ENCODE data around the gene SYP.
A peak's percentile ranks its signal among the peaks of the same experiment; 100 is the strongest.
"Not testable (repeated sequence)": the region's sequence is repeated elsewhere in the genome, so short reads cannot be mapped to it uniquely, and the experiment has no call there.

The SYP gene

DNA sequence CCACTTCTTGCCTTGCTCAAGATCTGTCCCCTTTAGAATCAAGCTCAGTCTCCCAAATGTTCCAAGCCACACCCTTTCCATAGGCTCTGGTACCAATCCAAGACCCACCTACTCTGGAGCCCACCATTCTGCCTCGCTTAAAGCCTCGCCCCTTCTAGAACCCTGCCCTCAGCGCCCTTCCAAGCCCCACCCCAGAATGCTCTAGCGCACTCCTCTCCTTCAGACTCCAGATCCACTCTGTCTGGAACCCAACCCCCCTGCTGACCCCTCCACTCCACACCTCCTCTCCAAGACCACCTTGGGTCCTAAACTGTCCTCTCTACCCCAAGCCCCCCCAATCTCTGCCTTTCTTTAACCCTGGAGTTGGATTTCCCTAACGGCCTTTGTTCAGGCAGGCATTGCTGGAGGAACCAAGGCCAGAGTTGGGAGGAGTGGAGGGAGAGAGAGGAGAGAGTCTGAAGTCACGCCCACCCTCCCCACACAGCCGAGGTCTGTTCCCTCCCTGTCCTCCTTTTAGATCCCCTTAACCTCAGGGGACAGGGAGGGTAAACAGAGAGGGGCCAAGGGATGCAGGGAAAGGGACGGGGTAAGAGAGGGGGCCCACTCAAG lies 11.4 kb downstream of the SYP start:
- DNase-seq: no peak

GRCh38 chrX:49187526-49187925 lies 12.5 kb downstream of the SYP start:
- no peak for DNase-seq

GRCh38 chrX:49187028-49187394 lies 13.0 kb downstream of the SYP start:
- DNase-seq: no peak

GRCh38 chrX:49186125-49187027 lies 13.6 kb downstream of the SYP start, which contains the start of gene PRICKLE3:
Gene PRICKLE3 (minus strand): TSS chrX:49186373. CDS start chrX:49186297, 76 bp downstream.
- peak; percentile 88 for DNase-seq

- no peak for DNase-seq
Measured at GRCh38 chrX:49184294-49185281, 15.4 kb downstream of the SYP start.

- DNase-seq: no peak
Measured at GRCh38 chrX:49183701-49184281, 16.2 kb downstream of the SYP start.

- no peak for DNase-seq
Measured at GRCh38 chrX:49179358-49179757, 20.6 kb downstream of the SYP start.

- DNase-seq: no peak
Measured at GRCh38 chrX:49178537-49178936, 21.5 kb downstream of the SYP start.

DNA sequence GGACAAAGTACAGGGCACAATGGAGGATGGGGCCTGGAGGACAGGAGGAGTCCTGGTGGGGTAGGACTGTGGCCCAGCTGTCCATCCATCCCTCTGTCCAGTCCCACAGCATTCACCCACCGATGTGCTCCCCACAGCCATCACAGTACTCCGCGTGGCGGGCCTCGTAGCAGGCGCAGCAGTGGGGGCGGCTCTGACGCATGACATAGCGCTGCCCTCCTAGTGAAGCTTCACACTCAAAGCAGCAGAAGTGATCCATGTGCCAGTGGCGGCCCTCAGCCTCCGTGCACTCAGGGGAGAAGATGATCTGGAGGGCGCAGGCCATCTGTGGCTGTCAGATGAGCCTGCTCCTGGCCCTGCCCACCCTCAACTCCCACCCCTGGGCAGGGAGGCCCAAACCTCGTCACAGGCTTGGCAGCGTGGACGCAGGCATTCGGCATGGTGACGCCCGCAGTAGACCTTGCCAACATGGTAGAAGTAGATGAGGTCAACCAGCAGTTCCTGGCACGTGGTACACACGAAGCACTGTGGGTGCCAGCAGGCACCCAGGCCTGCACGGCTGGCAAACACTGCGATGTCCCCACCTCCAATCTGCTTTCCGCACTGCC lies 22.0 kb downstream of the SYP start:
- no peak for DNase-seq

DNA sequence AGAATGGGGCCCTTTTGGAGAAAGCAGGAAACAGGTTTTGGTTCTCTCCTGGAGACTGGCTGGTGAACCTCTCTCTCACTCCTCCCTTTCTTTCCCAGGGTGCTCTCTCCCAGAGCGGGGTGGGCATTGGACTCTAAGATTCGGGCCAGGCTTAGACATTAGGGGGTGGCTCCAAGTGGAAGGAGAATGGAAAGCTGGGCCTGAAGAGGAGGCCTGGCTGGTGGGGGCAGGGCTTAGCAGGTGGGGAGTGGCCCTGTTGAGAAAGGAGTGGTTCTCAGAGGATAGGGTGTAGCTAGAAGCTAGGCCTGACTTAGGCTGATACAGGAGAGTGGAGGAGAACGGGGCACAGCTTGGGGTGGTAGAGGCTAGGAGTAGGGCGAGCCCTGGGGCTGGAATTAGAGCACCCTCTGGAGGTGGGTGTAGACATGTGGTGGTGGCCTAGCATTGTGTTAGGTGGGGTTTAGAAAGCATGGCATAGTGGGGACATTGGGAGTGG lies 22.6 kb downstream of the SYP start:
- DNase-seq: peak; percentile 74

- DNase-seq: peak; percentile 43
Measured at GRCh38 chrX:49176421-49177326, 23.3 kb downstream of the SYP start.

DNA sequence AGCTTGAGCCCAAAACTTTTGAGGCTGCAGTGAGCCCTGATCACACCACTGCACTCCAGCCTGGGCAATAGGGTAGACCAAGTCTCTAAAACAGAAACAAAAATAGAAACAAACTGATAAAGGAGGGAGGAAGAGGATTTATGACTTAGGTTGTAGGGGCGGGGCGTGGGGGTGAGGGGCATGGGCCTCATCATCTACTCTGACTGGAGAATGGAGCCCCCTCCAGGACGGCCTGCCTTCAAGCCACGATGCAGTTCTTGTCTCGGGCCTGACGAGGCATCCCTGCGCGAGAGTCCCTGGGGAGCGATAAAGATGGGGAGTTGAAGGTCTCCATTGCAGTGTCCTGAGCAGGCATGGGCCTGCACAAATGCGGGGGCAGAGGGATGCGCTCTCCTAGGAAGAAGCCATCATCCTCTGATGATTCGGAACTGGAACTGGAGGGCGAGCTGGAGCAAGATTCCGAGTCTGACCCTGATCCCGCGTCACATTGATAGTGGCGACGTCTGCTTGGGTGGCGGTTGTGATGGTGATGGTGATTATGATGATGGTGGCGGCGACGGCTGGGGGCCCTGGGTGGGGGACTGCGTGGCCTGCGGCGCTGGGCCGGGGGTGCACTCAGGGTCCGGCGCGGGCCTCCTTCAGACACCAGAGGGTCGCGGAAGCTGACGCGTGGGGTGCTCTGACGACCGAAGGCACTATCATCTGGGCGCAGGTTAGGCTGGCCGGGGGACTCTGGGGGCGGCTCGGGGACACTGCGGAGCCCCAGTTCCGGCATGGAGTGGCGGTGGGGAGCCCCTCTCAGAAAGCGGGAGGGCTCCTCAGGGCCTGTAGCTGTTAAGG lies 24.3 kb downstream of the SYP start:
- no peak for DNase-seq

- DNase-seq: no peak
Measured at GRCh38 chrX:49174723-49175122, 25.3 kb downstream of the SYP start.

DNA sequence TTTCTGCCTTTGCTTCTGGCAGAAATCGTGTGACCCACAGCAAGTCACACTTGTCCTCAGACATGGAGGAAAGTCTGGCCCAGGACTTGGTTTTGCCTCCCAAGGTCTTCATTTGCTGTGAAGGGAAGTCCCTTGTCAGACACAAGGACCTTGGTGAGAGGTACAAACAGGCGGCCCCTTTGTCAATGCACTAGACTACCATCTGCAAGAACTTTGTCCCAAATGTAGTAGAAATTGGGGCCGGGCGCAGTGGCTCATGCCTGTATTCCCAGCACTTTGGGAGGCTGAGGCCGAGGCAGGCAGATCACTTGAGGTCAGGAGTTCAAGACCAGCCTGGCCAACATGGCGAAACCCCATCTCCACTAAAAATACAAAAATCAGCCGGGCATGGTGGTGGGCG lies 26.4 kb downstream of the SYP start:
- not testable (repeated sequence) for DNase-seq

GRCh38 chrX:49172280-49172780 lies 27.7 kb downstream of the SYP start:
- peak; percentile 72 for DNase-seq

DNA sequence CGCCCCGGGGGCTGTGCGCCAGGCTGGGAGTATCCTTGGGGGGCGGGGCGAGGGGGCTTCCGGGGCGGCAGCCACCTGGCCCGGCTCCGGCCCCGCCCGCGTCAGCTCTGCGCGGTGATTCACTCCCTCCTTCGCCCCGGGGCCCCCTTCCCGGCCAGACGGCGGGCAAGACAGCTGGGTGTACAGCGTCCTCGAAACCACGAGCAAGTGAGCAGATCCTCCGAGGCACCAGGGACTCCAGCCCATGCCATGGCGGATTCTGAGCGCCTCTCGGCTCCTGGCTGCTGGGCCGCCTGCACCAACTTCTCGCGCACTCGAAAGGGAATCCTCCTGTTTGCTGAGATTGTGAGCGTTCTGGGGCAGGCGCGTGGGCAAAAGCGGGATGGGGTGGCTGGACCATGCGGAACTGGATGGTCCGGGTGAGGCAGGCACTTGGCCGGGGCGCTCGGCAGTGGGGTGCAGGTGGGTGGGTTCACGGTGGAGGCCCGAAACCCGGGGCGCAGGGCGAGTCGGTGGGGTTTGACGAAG lies 28.2 kb downstream of the SYP start, which contains the start of gene PLP2:
PLP2 (plus strand) TSS at position 147 of the 528 bp plus-strand sequence; CDS start at position 250, 103 bp downstream.
- no peak for DNase-seq

- DNase-seq: no peak
Measured at GRCh38 chrX:49167740-49168108, 32.3 kb downstream of the SYP start.

GRCh38 chrX:49166914-49167739 lies 32.9 kb downstream of the SYP start:
- DNase-seq: peak; percentile 92

All from OCI-M1 (cell line).